C4-2B (cell line): ENCODE measurements around the gene PKD2L2.

Experiments
- CTCF ChIP-seq: fragments of 450-650 bp; conservative IDR thresholded peaks from 2 replicates; pipeline ENCODE4 v1.5.1; 2017; ENCODE audit warnings: mild to moderate bottlenecking
- ZFX ChIP-seq: fragments of 450-650 bp; IDR thresholded peaks from 2 replicates; pipeline ENCODE4 v1.6.1; 2017

GRCh38 chr5:137989419-137989818, 100.2 kb downstream of the PKD2L2 start:
- no peak for TF ChIP-seq CTCF
- no peak for TF ChIP-seq ZFX
